MCF 10A (cell line): ENCODE measurements around the gene CFAP68. TPM values are rescaled to one million over a fixed set of nuclear protein-coding genes. Genes with fewer than 3 reads are reported as not detected.

Source experiments
- BruUV-seq: library from RNA; stranded (reverse); fragments of 400-500 nt; replicated peaks from 2 replicates; lab custom pipeline; 2021; lab: Mats Ljungman, UMichigan
- CTCF ChIA-PET: fragments of 300-600 bp; sonication (Branson Sonifier 250); formaldehyde crosslinking; extraction: SDS; loops from one replicate; lab custom pipeline; 2021; ENCODE audit warnings: antibody characterized with exemption, inconsistent platforms; lab: Yijun Ruan, JAX
- POLR2A ChIA-PET: fragments of 300-600, 350-650 bp; sonication (Branson Sonifier 250); formaldehyde crosslinking; extraction: SDS; loops from one replicate; lab custom pipeline; 2020; ENCODE audit warnings: antibody characterized with exemption, inconsistent platforms; lab: Yijun Ruan, JAX
- DNase-seq: peaks from one replicate; pipeline ENCODE4 v3.0.0-alpha.2; 2018; ENCODE audit not compliant: unreplicated experiment
- H3K27ac Mint-ChIP-seq: one replicate; pipeline ENCODE4 v1.8.0; 2022; ENCODE audit warnings: mild to moderate bottlenecking, low read depth, mixed read lengths; ENCODE audit not compliant: unreplicated experiment
- H3K27me3 Mint-ChIP-seq: one replicate; pipeline ENCODE4 v1.8.0; 2022; ENCODE audit warnings: mixed read lengths; ENCODE audit not compliant: insufficient read depth, unreplicated experiment
- H3K36me3 Mint-ChIP-seq: one replicate; pipeline ENCODE4 v1.8.0; 2022; ENCODE audit warnings: mild to moderate bottlenecking, moderate library complexity, mixed read lengths; ENCODE audit not compliant: insufficient read depth, unreplicated experiment
- H3K4me1 Mint-ChIP-seq: one replicate; pipeline ENCODE4 v1.8.0; 2022; ENCODE audit warnings: mixed read lengths; ENCODE audit not compliant: insufficient read depth, unreplicated experiment
- H3K4me3 Mint-ChIP-seq: one replicate; pipeline ENCODE4 v1.8.0; 2022; ENCODE audit warnings: mild to moderate bottlenecking, moderate library complexity, mixed read lengths; ENCODE audit not compliant: unreplicated experiment
- H3K9me3 Mint-ChIP-seq: one replicate; pipeline ENCODE4 v1.8.0; 2022; ENCODE audit warnings: mixed read lengths; ENCODE audit not compliant: unreplicated experiment
- intact Hi-C: fragments of 100-400 bp; cut with micrococcal nuclease; formaldehyde crosslinking; loops from 2 replicates; pipeline ENCODE4 v1.14.1; 2022
- total RNA-seq: library from RNA; stranded (reverse); gene quantifications from 2 replicates; pipeline ENCODE4 v1.2.3, GENCODE V29; 2022
- TF ChIP-seq, protein P1 (sequence below): fragments of 200-600 bp; IDR thresholded peaks from one replicate; pipeline ENCODE4 v1.8.0; 2022; ENCODE audit warnings: antibody characterized with exemption, mild to moderate bottlenecking; ENCODE audit not compliant: unreplicated experiment

Gene CFAP68
- total RNA-seq, 1 experiment from 2014 or later = 33.6 TPM

DNA sequence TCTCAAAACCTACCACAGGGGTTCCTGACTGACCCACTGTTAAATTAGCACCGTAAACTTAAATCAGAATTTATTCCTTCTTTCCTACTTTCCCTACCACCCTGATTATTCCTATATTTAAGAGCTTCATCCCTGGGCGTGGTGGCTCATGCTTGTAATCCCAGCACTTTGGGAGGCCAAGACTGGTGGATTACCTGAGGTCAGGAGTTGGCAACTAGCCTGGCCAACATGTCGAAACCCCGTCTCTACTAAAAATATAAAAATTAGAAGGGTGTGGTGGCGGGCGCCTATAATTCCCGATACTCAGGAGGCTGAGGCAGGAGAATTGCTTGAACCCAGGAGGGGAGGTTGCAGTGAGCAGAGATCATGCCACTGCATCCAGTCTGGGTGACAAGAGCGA is 28.3 kb upstream of the CFAP68 start:
- ChIA-PET POLR2A (interaction anchor here (0.6 to 1.2 kb wide), 4 partner anchors 15 to 85 kb away, joined by 3 to 7 read pairs (median 4); partner anchors contain the start of genes ALG9 and PPP2R1B), CTCF (interaction anchor here (0.5 to 2.3 kb wide), 11 partner anchors 9 to 351 kb away, joined by 3 to 8 read pairs (median 3); no protein-coding TSS in a partner anchor)
- intact Hi-C loops = no loop called here
- Mint-ChIP-seq H3K9me3 (no peaks in the 10 kb centered on the region), H3K4me3 (no peak overlapping the region), H3K27ac (no peak overlapping the region), H3K4me1 (no peaks in the 10 kb centered on the region), H3K27me3 (no peaks in the 10 kb centered on the region), H3K36me3 (peaks cover 63% of the 10 kb centered on the region)
- TF ChIP-seq, protein P1, sequence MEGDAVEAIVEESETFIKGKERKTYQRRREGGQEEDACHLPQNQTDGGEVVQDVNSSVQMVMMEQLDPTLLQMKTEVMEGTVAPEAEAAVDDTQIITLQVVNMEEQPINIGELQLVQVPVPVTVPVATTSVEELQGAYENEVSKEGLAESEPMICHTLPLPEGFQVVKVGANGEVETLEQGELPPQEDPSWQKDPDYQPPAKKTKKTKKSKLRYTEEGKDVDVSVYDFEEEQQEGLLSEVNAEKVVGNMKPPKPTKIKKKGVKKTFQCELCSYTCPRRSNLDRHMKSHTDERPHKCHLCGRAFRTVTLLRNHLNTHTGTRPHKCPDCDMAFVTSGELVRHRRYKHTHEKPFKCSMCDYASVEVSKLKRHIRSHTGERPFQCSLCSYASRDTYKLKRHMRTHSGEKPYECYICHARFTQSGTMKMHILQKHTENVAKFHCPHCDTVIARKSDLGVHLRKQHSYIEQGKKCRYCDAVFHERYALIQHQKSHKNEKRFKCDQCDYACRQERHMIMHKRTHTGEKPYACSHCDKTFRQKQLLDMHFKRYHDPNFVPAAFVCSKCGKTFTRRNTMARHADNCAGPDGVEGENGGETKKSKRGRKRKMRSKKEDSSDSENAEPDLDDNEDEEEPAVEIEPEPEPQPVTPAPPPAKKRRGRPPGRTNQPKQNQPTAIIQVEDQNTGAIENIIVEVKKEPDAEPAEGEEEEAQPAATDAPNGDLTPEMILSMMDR = no peak
- no TSS peak for BruUV-seq
- peak; percentile 57 for DNase-seq

DNA sequence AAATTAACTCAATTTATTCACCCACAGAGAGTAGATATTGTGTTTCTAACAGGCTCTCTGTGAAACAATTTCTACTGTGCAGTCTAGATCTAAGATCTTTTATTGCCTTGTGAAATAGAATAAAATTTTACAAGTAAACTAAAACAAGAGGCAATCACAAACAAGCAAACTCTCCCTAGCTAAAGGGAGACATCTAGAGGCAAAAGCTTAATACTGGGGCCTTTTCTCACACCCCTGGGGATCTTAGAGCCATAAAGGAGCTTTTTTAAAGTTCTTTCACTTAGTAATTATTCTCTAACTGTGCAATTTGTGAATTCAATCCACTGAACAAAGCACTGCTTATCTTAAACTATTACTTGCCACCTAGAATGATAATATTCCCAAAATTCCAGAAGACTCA is 27.7 kb upstream of the CFAP68 start:
- Mint-ChIP-seq H3K36me3 (peaks cover 61% of the 10 kb centered on the region), H3K27ac (no peak overlapping the region), H3K9me3 (no peaks in the 10 kb centered on the region), H3K4me3 (no peak overlapping the region), H3K27me3 (no peaks in the 10 kb centered on the region), H3K4me1 (no peaks in the 10 kb centered on the region)
- no TSS peak for BruUV-seq
- intact Hi-C loops = no loop called here
- TF ChIP-seq, protein P1 = no peak
- CTCF ChIA-PET = interaction anchor here (0.5 to 2.0 kb wide), 10 partner anchors 10 to 352 kb away, joined by 3 to 6 read pairs (median 3); no protein-coding TSS in a partner anchor
- POLR2A ChIA-PET = interaction anchor here (0.8 to 1.2 kb wide), 3 partner anchors 15 to 85 kb away, joined by 3 to 7 read pairs (median 5); partner anchors contain the start of genes ALG9 and PPP2R1B
- peak; percentile 53 for DNase-seq

DNA sequence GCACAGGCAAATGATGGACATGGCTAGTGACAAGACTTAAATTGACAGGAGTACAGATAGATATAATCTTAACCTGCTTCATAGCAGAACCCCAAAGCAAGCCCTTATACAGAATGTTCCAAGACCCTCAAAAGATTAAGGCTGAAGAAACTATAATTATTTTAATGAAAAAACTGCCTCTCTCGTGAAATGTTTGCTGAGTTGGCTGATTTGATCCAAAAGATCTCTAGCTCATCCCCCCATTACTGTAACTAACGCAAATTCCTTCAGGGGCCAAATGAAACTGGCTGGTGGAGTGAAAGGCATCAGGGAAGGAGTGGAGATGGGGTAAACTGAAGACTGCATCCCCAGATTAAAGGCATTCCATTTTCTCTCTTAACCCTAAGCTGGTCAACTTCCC is 27.2 kb upstream of the CFAP68 start:
- DNase-seq = no peak
- no peaks in the 10 kb centered on the region for H3K9me3 Mint-ChIP-seq
- peaks cover 56% of the 10 kb centered on the region for H3K36me3 Mint-ChIP-seq
- H3K4me1 Mint-ChIP-seq = no peaks in the 10 kb centered on the region
- no peak overlapping the region for H3K4me3 Mint-ChIP-seq
- CTCF ChIA-PET = interaction anchor here (0.7 to 2.0 kb wide), 6 partner anchors 10 to 92 kb away, joined by 3 to 6 read pairs (median 3); no protein-coding TSS in a partner anchor
- POLR2A ChIA-PET = interaction anchor here (0.8 to 1.0 kb wide), 2 partner anchors 14 to 19 kb away, joined by 5 to 7 read pairs; partner anchors contain the start of gene ALG9
- no peaks in the 10 kb centered on the region for H3K27me3 Mint-ChIP-seq
- intact Hi-C loops = no loop called here
- TF ChIP-seq, protein P1 = no peak
- no peak overlapping the region for H3K27ac Mint-ChIP-seq
- no TSS peak for BruUV-seq

DNA sequence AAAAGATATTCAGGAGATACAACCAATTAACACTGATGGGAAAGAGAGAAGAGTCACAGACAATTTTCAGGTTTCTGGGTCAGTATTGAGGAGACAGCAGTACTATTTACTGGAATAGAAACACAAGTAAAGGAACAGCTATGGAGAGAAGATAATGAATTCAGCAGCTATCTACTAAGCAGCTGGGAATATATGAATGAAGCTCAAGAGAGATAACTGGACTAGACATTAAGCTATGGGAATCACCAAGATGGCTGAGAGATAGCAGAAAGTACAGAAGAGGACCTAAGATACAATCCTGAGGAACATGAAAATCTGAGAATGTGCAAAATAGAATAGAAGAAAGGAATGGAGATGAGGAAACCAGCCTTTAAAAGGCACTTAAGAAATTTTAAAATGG is 23.8 kb upstream of the CFAP68 start:
- H3K9me3 Mint-ChIP-seq = no peaks in the 10 kb centered on the region
- intact Hi-C loops = no loop called here
- H3K4me1 Mint-ChIP-seq = no peaks in the 10 kb centered on the region
- H3K4me3 Mint-ChIP-seq = no peak overlapping the region
- no peaks in the 10 kb centered on the region for H3K27me3 Mint-ChIP-seq
- no TSS peak for BruUV-seq
- POLR2A ChIA-PET = no interaction called here
- H3K27ac Mint-ChIP-seq = no peak overlapping the region
- TF ChIP-seq, protein P1 = no peak
- CTCF ChIA-PET = no interaction called here
- peaks cover 60% of the 10 kb centered on the region for H3K36me3 Mint-ChIP-seq
- DNase-seq = no peak
